HG03571 (cell line): ENCODE measurements around the gene NRM.
"Not testable (repeated sequence)": the region's sequence is repeated elsewhere in the genome, so short reads cannot be mapped to it uniquely, and the experiment has no call there.

Experiments used
- ATAC-seq: cut with Tn5 transposase; IDR thresholded peaks from one replicate; pipeline ENCODE4 v1.9.1; 2021; ENCODE audit not compliant: unreplicated experiment

The NRM gene

GRCh38 chr6:30720738-30721197 is 30.0 kb upstream of the NRM start:
- no peak for ATAC-seq

DNA sequence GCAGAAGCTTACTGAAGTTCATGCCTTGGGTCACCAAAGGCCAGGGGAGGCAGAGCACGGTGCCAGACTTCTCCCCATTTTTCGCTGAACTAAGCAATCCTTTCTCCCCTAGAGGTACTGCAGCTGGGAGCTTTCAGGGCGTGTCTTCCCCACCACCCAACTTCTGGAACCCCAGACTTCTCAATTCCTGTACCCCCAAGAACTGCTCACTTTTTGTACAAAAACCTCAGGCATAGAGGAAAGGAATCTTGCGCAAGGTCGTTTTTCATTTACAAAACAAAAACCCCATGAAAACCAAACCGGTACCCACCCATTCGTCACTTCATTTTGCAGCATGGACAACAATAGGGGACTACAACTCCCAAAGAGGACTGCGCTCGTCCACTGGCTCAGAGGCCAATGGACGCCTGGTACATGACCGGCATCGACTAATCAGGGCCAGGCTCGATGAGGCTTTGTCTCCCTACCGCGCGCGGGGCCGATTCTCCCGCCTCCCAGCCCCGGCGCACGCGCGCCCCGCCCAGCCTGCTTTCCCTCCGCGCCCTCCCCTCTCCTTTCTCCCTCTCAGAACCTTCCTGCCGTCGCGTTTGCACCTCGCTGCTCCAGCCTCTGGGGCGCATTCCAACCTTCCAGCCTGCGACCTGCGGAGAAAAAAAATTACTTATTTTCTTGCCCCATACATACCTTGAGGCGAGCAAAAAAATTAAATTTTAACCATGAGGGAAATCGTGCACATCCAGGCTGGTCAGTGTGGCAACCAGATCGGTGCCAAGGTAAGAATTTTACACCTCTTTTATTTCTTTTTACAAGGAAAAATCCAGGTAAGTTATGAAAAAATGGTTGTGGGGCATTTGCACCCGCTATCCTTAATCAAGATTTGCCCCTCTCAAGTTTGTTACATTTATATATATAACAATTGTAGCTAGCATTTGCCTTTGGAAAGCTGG is 29.3 kb upstream of the NRM start, which contains the start of gene TUBB:
Gene TUBB, plus strand, starts transcription at position 562 of the 947 bp plus-strand sequence. Its CDS starts 155 bp downstream, at position 717.
- ATAC-seq, result no peak

- ATAC-seq, result no peak
Observed at GRCh38 chr6:30719356-30719755, 28.6 kb upstream of the NRM start.

- ATAC-seq, result not testable (repeated sequence)
Observed at GRCh38 chr6:30717845-30718720, 27.3 kb upstream of the NRM start.

GRCh38 chr6:30717129-30717844 is 26.5 kb upstream of the NRM start, which contains the start of gene MDC1:
TSS of gene MDC1 (minus strand) at chr6:30717281. CDS start at chr6:30715175, 2,106 bp downstream.
- peak; percentile 55 for ATAC-seq

- ATAC-seq, result no peak
Observed at GRCh38 chr6:30716879-30717128, 26.0 kb upstream of the NRM start.

DNA sequence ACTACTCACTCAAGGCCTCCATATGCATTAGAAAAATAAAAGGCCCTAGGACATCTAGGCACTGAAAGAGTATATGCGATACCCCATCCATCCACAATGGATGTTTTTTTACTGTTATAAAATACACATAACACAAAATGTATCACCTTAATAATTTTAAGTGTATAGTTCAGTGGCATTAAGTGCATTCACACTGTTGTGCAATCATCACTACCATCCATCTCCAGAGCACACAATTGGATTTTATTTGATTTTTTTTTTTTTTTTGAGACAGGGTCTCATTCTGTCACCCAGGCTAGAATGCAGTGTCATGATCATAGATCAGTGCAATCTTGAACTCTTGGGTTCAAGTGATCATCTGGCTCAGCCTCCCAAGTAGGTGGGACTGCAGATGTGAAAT is 23.5 kb upstream of the NRM start:
- no peak for ATAC-seq

- ATAC-seq, result no peak
Observed at GRCh38 chr6:30712441-30712945, 21.7 kb upstream of the NRM start.

- ATAC-seq, result no peak
Observed at GRCh38 chr6:30711758-30712380, 21.1 kb upstream of the NRM start.

DNA sequence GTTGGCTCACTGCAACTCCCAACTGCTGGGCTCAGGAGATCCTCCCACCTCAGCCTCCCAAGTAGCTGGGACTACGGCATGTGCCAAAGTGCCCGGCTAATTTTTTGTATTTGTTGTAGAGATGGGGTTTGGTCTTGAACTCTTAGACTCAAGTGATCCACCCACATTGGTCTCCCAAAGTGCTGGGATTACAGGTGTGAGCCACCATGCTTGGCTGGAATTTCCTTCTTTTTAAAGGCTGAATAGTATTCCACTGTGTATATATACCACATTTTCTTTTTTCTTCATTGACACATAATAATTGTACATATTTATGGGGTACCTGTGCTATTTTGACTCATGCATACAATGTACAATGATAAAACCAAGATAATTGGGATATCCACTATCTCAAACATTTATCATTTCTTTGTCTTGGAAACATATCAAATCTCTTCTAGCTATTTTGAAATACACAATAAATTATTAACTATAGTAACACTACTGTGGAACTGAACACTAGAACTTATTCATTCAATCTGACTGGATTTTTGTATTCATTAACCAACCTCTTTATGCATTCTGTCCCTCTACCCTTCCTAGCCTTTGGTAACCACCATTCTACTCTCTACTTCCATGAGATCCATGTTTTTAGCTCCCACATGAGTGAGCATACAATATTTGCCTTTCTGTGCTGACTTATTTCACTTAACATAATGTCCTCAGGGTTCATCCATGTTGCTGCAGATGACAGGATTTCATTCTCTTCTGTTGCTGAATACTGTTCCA is 18.5 kb upstream of the NRM start:
- ATAC-seq, result no peak

GRCh38 chr6:30707281-30707850 is 16.6 kb upstream of the NRM start:
- no peak for ATAC-seq

DNA sequence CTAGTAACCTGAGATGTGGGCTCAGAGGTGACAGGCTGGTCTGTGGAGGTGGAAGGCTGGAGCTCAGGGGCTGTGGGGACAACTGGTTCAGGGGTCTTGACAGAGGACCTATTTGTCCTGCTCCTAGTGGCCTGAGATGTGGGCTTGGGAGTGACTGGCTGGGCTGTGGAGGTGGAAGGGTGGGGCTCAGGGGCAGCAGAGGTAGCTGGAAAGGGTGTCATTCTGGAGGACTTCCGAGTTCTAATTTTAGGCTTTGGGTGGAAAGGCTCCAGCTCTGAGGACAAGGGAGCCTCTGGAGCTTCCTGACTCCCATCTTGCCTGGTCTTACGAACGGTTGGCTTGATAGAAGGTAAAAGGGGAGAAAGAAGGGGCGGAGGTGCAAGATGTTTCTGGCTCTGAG is 14.8 kb upstream of the NRM start:
- no peak for ATAC-seq

- no peak for ATAC-seq
Observed at GRCh38 chr6:30703821-30704220, 13.0 kb upstream of the NRM start.

DNA sequence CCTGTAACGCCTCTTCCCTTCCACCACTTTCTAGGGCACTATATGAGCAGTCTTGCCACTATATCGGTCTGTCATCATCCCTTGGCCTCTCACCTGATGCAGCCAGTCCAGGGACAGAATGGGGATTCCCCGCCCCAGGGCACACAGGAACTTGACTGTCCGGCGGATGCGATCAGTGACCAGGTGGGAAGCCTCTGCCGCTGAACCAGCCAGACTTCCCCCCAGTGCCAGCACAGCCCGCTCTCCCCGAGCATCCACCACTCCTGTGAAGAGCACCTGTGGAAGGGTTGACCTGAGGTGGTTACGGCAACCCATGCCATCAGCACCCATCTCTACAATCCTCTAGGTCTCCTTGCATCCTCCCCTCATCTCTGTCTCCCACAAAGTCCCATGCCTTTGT is 12.2 kb upstream of the NRM start:
- no peak for ATAC-seq

DNA sequence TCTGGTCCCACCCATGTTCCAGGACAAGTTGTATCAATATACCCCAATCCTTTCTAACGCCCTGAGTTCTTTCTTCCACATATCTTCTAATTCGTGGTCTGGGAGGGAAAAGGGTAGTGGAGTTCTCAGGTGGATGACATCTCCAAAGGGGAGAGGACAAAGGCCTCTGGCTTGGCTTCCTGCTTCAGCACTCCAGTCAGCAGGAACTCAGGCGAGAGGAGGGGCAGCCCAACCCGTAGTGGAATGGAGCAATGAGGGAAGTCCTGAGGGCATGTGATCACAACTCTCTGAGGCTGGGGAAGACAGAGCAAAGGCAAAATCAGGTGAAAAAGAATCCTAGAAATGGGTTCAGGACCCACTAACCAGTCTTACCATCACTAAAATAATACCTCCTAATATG is 9.6 kb upstream of the NRM start:
- no peak for ATAC-seq

DNA sequence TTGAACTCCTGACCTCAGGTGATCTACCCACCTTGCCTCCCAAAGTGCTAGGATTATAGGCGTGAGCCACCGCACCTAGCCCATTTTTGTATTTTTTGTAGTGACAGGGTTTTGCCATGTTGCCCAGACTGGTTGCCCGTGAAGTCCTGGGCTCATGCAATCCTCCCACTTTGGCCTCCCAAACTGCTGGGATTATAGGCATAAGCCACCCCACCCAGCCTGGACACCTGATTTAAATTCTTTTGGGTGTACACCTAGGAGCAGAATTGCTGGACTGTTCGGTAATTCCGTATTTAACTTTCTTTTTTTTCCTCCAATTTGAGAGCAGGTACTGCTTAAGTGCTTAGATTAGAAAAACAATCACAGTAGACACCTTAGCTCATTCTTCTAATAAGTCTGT is 5.6 kb upstream of the NRM start:
- no peak for ATAC-seq

DNA sequence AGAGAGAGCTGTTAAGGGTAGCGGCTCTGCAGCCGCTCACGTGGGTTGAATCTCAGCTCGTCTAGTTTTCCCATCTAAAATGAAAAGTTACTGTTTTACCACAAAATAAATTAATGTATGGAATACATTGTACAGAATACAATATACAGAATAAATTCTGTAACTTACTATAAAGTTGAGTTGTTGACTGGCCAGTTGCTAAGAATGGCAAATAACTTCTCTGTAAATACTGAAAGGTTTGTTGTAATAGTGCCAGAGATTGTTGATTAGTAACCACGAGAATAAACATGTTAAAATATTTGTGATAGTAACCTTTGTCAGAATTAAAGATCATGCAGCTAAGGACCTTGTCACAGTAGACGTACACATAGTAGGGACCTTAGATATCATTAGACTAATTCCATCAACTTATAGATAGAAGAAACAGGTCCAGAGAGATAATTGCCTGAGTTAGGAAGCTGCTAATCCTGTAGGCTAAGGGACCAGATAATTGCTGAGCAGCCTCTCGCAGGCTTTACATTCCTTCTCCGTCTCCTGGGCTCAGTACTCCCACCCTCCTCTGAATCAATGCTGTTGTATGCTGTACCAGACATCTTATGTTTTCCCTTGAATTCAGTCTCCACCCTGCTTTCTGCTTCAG is 544 bp upstream of the NRM start:
- no peak for ATAC-seq

- ATAC-seq, result no peak
Observed at GRCh38 chr6:30689985-30690384, 799 bp downstream of the NRM start.
